ENCODE data around the gene CAPG.
"Not testable (repeated sequence)": the region's sequence is repeated elsewhere in the genome, so short reads cannot be mapped to it uniquely, and the experiment has no call there.

Gene CAPG

DNA sequence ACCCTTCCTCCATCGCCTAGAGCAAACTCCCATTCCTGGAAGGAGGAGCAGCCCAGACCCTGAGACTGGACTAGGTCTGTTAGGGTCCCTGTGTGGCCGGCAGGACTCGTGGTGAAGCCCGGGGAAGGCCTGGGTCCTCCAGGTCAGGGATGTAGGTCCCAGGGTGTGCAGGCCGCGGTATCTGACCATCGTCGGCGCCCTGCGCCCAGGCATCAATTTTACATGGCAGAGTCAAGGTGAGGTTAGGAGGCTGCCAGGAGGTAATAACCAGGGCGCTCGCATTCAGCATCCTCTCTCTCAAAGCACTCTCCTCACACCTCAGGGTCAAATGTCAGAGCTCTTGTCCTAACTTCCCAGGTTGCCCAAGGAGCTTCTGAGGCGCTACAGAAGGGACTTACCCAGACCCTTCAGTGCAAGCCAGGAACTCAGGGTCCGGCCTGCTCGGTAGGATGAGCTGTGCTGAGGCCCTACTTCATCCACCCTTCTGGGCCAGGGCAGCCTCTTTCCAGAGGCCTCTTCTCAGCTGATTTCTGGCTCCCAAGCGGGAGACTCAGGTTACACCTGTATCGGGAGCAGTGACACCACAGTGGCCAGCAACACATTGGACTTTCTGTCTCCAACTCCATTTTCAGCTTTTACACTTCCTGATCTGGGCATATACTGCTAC lies 9.0 kb upstream of the CAPG start:
- DNase-seq, result no peak

DNA sequence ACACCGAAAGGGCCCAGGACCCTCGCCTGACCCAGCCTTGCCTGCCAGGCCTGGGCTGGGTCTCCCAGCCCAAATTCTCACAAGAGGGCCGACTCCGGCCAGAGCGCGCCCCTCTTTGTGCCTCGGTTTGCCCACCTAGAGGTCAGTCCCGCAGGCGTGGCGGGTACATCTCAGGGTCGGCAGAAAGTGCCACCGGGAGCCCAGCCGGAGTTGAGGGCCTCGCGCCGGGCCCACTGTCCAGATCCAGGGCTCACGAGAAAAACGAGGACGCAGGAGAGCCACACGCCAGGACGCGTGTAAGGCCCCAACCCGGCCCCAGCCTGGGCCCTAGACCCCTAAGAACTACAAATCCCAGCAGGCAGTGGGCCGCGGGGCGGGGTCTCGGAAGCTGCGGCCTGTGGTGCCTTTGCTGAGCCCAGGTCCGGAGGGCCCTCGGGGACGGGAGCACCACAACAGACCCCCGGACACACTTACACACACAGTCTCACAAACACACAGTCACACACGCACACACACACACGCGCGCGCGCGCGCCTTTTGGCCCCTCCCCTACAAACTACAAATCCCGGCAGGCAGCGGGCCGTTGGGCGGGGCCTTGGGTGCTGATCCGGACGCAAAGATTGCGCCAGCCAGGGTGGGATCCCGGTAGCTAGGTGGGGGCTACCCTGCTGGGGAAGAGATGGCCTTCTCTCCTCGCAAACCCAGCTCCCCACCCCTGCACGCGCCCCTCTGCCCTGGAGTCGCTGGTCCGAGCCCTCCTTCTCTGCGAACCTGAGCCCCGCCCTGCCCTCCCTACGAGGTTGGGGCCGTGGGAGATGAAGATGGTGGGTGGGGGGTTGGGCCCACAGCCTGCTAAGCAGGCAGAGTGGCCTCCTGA lies 8.2 kb upstream of the CAPG start, which contains the start of gene SH2D6:
SH2D6 (plus strand) TSS at position 583 of the 877 bp plus-strand sequence. CDS start 10,752 bp downstream, outside the sequence.
- DNase-seq, result peak; percentile 95

DNA sequence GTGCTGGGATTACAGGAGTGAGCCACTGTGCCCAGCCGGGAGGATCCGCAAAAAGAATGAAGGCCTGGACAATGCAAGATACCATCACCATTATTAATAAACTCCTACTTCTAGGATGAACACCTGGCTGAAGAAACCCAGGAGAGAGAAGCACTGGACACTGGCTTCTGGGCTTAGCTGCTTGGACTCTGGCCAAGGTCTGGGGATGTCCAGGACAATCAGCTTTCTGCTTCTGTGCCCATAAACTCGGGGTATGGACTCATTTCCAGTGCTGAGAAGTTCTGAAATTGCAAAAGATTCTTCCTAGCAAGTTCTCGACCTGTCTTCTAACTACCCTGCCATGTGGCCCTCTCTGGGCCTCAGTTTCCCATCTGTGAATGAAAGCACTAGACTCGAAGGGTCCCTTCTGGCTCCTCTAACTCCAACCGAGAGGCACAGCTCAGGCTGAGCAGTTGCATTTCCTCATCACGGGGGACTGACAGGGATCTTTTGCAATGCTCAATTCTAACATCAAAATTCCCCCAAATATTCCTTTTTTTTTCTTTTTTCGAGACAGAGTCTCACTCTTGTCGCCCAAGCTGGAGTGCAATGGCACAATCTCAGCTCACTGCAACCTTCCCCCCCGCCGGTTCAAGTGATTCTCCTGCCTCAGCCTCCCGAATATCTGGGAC lies 5.9 kb upstream of the CAPG start:
- no peak for DNase-seq

DNA sequence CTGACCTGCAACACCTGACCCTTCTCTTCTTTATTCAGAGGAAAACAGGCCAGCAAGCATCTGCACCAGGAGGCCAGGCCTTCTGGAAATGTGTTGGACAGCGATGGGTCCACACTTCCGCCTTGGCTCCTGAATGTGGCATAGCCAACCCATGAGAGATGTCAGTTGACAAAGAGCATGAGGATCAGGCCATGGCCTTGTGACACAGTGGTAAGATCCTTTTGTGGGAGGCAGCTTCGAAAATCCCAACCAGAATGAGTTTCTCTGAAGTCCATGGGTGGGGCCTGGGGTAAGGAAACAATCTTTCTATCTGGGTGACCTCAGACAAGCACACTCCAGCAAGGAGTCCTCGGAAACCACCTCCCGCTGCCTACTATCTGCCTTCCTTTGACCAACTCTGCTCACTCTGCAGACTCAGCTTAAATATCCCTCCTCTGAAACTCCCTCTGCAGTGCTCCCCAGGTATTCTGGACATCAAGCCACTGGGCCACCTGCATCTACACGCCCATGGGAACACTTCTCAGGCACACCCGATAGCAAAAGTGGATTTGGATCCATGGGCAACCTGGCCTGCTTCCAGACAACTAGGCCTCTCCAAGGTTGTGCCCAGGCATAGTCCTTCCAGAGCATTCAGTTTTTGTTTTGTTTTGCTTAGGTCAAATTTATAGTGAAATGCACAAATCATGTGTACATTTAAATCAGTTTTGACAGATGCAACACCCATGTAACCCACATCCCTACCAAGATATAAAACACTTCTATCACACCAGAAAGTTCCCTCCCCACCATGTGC lies 4.8 kb upstream of the CAPG start:
- no peak for DNase-seq

DNA sequence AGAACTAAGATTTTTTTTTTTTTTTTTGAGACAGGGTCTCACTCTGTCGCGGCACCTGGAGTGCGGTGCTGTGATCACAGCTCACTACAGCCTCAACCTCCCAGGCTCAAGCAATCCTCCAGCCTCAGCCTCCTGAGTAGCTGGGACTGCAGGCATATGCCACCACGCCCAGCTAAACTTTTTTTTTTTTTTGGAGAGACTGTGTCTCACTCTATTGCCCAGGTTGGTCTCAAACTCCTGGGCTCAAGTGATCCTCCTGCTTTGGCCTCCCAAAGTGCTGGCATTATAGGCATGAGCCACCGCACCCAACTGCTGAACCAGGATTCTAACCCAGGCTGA lies 4.2 kb upstream of the CAPG start:
- not testable (repeated sequence) for DNase-seq

DNA sequence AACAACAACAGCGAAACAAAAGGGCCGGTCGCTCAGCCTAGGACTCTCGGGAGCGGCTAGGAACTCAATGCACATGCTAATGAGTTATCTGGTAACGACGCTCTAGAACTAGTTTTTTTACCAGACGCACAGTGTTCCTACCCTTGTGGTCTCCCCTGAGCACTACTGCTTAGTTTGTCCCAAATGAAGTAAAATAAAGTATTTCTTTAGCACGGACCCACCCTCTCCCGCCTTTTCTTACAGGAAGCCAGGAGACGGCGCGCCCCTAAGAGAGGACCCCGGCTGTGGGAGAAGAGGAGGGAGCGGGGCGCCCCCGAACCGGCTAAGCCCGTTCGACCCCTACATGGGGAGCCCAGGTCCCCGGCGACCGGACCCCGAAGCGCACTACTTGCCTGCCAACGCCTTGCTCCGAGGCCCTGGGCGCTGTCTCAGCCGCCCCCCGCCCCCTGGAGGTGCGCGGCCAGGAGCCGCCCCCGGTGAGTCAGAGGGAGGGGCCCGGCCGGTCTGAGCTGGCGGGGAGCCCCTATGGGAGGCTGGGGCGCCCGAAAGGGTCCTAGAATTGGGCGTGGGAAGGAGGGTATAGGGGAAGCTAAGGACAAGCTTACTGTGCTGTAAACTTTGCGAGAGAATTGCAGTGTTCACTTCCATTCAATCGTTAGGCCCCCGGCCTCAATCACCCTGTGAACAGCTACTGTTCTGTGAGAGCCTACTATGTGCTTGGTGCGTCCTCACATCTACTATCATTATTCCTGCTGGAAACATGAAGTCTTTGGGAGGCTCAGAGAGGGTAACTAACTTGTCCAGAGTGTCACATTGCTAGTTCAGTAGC lies 3.6 kb upstream of the CAPG start:
- DNase-seq, result peak; percentile 77

DNA sequence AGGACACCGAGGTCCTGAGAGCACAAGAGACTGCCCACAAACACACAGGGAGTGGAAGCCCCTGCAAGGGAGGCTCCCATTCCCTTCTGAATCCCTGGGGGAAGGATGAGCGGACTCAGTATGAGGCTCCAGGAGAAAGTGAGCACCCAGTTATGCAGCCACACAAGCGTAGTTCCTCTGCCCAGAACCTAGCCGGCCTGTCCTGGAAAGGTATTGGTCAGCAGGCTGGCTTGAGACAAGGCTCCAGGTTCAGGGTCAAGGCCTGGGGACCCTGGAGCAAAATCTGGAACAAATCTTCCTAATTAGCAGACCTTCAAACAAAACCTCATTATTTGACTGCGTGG lies 1.2 kb upstream of the CAPG start:
- no peak for DNase-seq

DNA sequence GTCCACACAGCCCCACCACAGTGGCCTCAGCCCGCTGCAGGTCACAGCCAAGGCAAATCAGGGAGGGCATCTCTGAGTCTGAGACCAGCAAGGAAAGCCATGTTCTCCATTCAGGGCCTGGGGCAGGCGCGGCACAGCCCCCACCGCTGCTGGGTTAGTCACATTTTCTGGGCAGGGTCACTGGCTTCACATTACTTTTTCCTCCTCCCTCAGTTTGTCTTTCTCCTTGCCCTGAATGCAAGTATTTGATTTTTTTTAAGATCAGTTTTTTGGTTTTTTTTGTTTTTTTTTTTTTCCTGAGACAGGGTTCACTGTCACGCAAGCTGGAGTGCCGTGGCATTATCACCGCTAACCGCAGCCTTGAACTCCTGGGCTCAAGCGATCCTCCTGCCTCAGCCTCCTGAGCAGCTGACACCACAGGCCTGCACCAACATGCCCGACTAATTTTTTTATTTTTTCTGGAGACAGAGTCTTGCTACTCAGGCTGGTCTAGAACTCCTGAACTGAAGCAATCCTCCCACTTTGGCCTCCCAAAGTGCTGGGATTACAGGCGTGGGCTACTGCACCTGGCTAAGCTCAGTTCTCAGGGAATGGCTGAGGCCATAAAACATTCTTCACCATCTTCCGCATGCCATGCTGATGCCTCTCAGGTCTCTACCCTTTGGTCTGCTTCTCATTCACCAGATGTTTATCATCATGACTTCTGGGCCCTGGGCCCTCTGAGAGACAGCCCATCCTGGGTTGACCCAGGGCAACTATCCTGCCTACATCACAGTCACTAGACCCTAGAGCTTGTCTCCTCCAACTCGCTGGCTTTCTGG lies 628 bp upstream of the CAPG start:
- DNase-seq, result no peak

DNA sequence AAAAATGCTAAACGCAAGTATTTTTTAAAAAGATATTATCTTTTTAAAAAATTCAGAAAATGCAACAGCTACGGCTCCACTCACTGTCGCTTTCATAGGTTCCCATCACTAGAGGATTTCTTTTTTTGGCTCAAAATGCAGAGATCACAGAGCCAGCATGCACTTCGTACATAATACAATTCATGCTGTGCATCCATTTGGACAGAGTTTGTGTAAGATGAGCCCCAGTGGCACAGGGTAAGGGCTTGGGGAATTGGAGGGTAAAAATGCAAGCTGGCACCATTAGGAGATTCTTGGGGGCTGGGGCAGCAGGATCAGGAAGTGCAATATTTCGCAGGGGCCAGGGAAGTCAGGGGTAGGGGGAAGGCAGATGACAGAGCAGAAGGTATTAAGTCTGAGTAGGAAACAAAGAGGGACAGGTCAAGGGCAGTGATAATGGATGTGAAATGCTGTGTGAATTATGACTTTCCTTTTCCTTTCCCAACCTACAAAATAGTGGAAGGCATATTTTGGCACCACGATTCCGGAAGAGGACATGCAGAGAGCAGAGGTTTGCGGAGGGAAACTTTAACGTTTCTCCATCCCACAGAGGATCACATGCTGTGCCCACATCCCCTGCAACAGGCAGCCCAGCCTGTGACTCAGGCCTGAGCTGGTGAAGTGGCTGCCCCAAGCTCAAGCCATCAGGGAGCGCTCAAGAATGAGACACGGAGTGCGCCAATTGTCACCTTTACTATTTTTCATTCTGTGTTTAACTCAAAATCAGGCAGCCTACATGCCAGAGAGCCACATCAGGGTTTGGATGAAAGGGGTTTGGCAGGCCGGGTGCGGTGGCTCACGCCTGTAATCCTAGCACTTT lies 4.7 kb downstream of the CAPG start:
- DNase-seq, result peak; percentile 85

DNA sequence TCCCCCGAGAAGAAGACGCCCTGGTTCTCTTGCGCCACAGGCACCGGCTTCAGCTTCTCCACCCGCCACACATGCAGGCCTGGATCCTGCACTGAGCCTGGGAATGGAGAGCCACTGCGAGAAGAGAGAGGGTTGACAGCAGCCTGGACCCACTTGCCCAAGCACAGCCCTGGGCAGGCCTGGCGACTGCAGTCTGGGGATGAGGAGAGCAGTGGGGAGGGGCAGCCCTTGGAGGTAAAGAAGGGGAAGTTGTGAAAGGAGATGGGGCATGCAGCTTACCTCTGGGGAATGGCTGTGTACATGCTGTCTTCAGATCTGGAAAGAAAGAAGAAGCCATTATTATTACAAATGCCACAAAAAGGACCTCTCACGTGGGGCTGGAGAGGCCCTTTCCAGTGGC lies 8.3 kb downstream of the CAPG start:
- DNase-seq, result no peak

DNA sequence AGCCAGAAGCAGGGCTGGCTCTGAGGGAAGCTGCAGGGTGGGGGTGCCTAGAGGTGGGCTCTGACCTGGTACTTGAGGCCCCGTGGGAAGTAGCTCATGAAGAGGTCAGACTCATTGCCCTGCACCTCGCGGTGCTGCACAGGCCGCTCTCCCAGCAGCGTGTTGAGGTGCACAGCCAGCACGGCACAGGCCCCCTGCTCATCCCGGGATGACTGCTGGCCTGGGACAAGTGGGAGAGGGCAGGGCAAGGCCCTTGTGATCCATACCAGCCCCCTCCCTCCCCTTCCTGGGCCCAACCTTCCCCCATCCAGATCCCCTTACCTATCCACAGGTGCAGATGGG lies 8.7 kb downstream of the CAPG start:
- no peak for DNase-seq

DNA sequence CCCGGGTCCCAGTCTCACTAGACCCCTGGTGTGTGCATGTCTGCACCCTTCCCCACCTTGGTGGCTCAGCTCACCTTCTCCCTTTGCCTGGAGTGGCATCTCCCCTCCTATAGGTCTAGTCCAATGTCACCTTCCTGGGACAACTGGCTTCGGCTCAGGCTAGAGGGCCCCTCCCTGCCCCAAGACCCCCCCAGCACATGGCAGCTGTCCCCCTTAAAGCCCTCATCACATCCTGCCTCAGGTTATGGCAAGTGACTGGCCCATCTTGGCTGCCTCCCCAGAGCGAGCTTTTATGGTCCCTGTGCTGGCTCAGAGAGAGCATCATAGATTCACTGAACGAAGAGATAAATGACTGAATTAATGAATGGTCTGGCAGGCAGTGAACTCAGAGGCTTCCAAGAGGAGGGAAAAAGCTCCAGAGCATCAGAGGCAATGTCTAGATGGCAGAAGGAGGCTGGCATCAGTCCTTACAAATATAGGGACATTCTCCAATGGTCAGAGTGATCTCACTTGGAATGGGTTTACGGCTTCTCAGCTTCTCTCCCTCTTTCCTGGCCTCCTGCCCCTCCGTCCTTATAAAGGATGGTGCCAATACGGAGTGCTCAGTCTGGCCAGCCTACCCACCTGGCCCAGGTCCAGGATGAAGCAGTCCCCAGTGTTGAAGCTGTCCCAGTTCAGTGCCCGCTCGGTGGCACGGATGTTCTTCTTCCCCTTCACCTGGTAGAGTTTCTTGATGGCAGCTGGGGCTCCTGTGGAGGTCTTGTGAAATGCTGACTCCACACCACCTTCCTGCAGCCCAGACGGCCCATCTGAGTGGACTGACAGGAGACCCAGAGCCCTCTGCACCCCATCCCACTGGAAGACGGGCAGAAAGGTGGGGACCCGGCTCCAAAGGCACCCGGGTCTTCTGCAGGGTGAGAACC lies 9.4 kb downstream of the CAPG start:
- DNase-seq, result no peak

DNA sequence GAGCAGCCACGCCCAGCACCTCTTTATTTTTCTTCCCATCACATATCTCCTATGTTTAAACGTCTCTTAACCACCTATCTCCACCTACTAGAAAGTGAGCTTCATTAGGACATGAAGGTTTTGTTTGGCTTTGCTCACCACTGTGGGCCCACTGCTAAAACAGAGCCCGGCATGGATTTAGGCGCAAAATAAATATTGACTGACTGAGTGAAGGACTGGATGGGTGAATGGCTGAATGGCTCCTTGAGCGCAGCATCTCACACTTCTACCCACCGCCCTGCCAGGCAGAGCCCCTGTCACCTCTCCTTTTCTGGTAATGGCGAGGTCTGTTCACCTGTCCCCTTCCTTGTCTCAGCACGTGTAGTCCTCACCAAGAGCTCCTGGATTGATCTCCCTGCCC lies 10.1 kb downstream of the CAPG start:
- DNase-seq, result peak; percentile 24

DNA sequence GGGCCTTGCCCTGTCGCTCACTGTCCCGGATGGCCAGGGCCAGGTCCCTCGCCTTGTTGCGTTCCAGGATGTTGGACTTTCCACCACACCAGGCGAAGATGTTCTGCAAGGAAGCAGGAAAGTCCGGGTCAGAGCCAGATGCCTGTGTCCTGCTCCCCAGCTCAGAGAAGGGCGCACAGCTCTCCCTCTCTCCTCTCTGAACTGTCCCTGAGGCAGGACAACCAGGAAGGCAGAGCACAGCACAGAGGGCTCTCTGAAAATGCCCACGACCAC lies 11.0 kb downstream of the CAPG start:
- no peak for DNase-seq

DNA sequence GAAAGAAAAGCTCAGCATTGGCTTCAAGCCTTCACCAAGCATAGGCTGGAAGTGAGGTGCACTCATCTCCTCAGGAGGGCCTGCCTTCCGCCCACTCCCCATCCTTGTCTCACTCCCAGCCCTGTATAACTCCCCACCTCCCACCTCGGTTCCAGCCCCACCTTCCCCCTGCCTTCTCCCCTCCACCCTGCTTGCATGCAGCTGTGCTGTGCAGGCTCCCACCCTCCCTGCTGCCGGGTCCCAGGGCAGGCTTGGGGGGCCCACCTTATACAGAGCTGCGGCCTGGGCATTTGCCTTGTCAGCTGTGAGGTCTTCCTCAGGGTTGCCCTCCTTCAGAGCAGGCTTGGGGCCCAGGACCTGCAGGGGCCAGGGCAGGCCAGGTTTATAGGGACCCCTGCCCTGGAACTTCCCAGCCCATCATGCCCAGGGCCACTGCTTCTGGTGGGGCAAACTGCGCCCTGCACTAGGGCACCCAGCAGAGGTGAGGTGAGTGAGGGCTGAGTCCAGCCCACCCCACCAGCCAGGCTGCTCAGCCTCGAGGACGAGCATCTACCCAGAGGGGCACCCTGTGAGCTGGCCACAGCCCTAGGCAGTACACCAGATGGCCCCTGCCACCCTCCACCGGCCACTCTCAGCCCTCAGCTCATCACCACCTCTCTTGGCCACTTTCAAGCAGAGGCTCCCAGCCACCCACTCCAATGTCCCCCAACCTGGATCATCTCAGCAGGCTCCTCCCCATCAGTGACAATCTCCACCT lies 11.6 kb downstream of the CAPG start:
- DNase-seq, result peak; percentile 61

DNA sequence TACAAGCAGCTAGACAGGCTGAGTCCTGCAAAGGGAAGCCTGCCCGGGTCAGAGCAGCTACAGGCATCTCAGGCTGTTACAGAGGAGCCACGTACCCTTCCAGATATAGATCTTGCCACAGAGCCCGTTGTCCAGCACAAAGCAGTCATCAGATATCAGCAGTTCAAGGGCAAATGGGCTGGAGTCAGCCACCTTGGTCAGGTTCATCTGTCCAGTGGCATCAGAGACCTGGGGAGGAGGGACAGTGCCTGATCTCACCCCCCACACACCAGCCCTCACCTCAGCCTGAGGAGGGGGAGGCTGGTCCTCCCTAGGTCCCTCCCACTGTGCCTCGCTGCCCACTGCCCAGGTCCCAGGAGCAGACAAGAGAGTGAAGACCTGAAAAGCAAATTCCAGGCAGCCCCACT lies 12.2 kb downstream of the CAPG start:
- DNase-seq, result peak; percentile 28

DNA sequence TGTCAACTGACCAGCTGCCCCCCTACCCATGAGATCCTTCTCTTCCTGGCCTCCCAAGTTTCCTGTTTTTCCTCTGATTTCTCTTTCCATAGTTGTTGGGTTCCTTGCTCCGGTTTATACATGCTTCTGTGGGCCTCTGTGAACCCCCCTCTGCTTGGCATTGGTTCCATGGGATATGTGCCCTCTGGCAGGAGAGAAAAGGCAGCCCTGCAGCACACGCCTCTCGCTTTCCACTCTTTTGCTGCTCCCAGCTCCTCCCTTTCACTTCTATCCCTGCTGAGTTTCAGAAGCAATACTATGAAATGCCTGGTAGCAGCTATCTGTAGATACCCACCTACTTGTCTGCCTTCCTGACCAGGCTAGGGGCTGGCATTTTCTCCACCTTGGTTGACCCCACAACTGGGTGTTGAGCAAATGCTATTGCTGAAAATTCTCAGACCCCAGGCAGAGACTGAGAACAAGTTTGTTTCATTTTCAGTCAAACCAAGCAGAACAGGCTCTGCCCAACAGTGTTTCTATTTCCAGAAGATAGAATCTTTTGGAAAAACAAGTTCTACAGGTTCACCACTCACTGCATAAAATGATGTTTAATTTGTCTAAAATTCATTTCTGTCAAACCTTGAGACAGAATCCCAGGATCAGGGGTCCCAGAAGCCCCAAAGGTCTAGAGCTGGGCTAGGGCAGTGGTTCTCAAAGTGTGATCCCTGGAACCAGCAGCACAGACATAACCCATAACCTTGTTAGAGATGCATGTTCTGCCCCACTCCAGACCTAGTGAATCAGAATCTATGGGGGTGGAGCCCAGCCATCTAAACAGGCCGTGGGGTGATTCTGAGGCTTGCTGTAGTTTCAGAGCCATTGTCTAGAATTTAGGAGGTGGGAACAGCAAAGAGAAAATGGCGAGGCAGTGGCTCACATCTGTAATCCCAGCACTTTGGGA lies 13.4 kb downstream of the CAPG start:
- DNase-seq, result peak; percentile 8

All from activated effector memory CD4-positive, alpha-beta T cell treated with anti-CD3 and anti-CD28 coated beads, Interleukin-2, amount 50 U/mL, for 16 hours (primary cell).